ENCODE results near the gene RFTN1.

Gene RFTN1

DNA sequence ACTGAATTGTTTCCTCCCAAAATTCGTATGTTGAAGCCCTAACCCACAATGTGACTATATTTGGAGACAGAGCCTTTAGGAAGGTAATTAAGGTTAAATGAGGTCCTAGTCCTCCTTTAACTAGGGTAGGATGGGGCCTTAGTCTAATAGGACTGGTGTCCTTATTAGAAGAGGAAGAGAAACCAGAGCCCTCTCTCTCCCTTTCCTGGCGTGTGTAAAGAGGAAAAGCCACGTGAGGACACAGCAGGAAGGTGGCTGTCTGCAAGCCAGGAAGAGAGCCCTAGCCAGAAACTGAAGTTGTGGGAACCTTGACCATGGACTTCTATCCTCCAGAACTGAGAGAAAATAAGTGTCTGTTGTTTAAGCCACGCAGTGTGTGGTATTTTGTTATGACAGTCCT, 154.2 kb downstream of the RFTN1 start:
- TF ChIP-seq, protein P1, sequence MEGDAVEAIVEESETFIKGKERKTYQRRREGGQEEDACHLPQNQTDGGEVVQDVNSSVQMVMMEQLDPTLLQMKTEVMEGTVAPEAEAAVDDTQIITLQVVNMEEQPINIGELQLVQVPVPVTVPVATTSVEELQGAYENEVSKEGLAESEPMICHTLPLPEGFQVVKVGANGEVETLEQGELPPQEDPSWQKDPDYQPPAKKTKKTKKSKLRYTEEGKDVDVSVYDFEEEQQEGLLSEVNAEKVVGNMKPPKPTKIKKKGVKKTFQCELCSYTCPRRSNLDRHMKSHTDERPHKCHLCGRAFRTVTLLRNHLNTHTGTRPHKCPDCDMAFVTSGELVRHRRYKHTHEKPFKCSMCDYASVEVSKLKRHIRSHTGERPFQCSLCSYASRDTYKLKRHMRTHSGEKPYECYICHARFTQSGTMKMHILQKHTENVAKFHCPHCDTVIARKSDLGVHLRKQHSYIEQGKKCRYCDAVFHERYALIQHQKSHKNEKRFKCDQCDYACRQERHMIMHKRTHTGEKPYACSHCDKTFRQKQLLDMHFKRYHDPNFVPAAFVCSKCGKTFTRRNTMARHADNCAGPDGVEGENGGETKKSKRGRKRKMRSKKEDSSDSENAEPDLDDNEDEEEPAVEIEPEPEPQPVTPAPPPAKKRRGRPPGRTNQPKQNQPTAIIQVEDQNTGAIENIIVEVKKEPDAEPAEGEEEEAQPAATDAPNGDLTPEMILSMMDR (IDR thresholded peaks at IDR 0.05; ENCODE audit: extremely low read depth, missing control alignments) = no peak
- no peak for DNase-seq (ENCODE audit: low spot score)

DNA sequence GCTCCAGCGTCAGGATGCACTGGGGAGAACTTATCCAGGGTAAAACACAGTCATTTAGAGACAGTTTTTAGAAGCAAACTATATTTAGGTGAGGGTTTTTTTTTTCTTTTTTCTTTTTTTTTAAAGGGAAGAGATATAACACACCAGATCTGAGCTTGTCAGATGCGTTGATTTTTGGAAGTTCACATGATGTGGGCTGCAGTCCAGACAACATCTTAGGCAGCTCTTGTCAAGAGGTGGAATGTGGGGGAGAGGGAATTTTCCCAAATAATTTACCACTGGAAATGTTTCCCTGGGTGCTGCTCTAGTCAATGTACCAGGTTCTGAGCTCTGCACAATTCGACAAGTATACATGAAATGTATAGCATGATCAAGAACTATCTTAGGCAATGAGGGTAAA, 155.2 kb downstream of the RFTN1 start:
- TF ChIP-seq, protein P1 (IDR thresholded peaks at IDR 0.05; ENCODE audit: extremely low read depth, missing control alignments) = no peak

GRCh38 chr3:16357186-16358121, 156.0 kb downstream of the RFTN1 start:
- TF ChIP-seq, protein P1 (IDR thresholded peaks at IDR 0.05; ENCODE audit: extremely low read depth, missing control alignments) = no peak

More for the DNA sequence above, 155.2 kb downstream of the RFTN1 start:
- no peak for DNase-seq (ENCODE audit: low spot score)

GRCh38 chr3:16355828-16356227, 157.7 kb downstream of the RFTN1 start:
- TF ChIP-seq, protein P1 (IDR thresholded peaks at IDR 0.05; ENCODE audit: extremely low read depth, missing control alignments) = no peak

More at GRCh38 chr3:16357186-16358121, 156.0 kb downstream of the RFTN1 start:
- DNase-seq (ENCODE audit: low spot score) = no peak

GRCh38 chr3:16354291-16354690, 159.2 kb downstream of the RFTN1 start:
- no peak for DNase-seq (ENCODE audit: low spot score)
- TF ChIP-seq, protein P1 (IDR thresholded peaks at IDR 0.05; ENCODE audit: extremely low read depth, missing control alignments) = no peak

More at GRCh38 chr3:16355828-16356227, 157.7 kb downstream of the RFTN1 start:
- DNase-seq (ENCODE audit: low spot score) = no peak

GRCh38 chr3:16352428-16352827, 161.1 kb downstream of the RFTN1 start:
- no peak for DNase-seq (ENCODE audit: low spot score)
- TF ChIP-seq, protein P1 (IDR thresholded peaks at IDR 0.05; ENCODE audit: extremely low read depth, missing control alignments) = no peak

DNA sequence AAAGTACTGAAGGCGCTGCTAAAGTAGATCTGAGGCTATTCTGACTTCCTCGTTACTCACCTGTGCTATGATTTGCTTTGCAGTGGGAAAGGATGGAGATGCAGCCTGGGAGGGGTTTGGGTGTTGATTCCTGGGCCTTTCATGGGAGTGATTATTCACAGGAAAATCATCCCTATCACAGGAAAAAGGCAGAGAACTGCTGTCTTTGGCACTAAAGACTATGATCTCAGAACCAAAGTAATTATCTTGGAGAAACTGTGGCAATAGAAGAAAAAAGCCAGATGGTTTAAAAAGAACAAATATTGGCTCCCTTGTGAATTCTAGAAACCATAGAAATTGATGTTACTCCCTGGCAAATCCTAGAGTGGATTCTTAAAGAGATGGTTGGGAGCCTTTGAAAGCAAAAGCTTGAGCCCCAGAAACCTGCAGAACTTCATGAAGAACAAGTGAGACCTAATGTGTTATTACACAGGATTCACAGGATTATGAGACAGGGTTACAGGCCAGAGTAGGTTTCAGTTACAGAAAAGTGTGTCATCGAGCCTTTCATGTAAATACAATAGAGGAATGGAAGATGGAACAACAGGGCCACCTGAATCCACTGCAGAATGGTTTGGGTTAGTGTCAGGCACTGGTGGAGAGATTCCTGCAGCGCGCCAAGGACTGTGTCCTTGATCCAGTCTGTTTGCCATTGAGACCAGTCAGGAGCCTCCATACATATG, 162.7 kb downstream of the RFTN1 start:
- no peak for DNase-seq (ENCODE audit: low spot score)
- TF ChIP-seq, protein P1 (IDR thresholded peaks at IDR 0.05; ENCODE audit: extremely low read depth, missing control alignments) = no peak

Measured in GM20000 (cell line).